Transverse colon (tissue), 4 donors: Measurements from ENCODE around the gene MTURN. TPM values are rescaled to one million over a fixed set of nuclear protein-coding genes. Genes with fewer than 3 reads are reported as not detected.

Experiments used
- DNase-seq: peaks from one replicate; pipeline ENCODE4 v3.0.0-alpha.2; 2019
- H3K27ac ChIP-seq, 4 donors: fragments of 200-600 bp; sonication (generic); 2 replicates each; pipeline ENCODE4 v1.5.1; 2016 to 2018; ENCODE audit warnings: inconsistent platforms in 4 of 4
- H3K27me3 ChIP-seq: fragments of 200-600 bp; sonication (generic); 2 replicates; pipeline ENCODE4 v1.5.1; 2017; ENCODE audit warnings: inconsistent platforms
- H3K36me3 ChIP-seq, 4 donors: fragments of 200-600 bp; sonication (generic); 2 replicates each; pipeline ENCODE4 v1.5.1; 2017 to 2019; ENCODE audit warnings: inconsistent platforms in 4 of 4
- H3K4me1 ChIP-seq, 4 donors: fragments of 200-600 bp; sonication (generic); 2 replicates each; pipeline ENCODE4 v1.5.1; 2017 to 2020; ENCODE audit warnings: inconsistent platforms in 4 of 4
- H3K4me3 ChIP-seq, 4 donors: fragments of 200-600 bp; sonication (generic); 1 replicate in 1 of 4; 2 replicates in 3 of 4; pipeline versions ENCODE4 v1.5.1 to v1.6.1; 2017 to 2019; ENCODE audit warnings: inconsistent platforms in 4 of 4
- H3K9me3 ChIP-seq, 2 donors: fragments of 200-600 bp; sonication (generic); 2 replicates each; pipeline ENCODE4 v1.5.1; 2017 to 2019; ENCODE audit warnings: inconsistent platforms in 2 of 2
- CTCF ChIP-seq, 5 experiments: fragments of 200-600 bp in 3 of 5; fragments of 450-650 bp in 2 of 5; sonication (generic) in 3 of 5; IDR thresholded peaks; 1 replicate in 2 of 5; 2 replicates in 3 of 5; pipeline ENCODE4 v1.5.1; 2016 to 2017; ENCODE audit warnings: antibody characterized with exemption in 5 of 5, inconsistent platforms in 3 of 5, mild to moderate bottlenecking in 2 of 5, moderate library complexity in 1 of 5
- EP300 ChIP-seq: sonication (generic); formaldehyde crosslinking; IDR thresholded peaks from one replicate; pipeline ENCODE4 v1.6.1; 2017; ENCODE audit warnings: antibody characterized with exemption, low read depth
- POLR2A ChIP-seq: fragments of 450-650 bp; IDR thresholded peaks from one replicate; pipeline ENCODE4 v1.6.1; 2016; ENCODE audit warnings: antibody characterized with exemption, mild to moderate bottlenecking, moderate library complexity
- POLR2AphosphoS5 ChIP-seq, 3 donors: sonication (generic); formaldehyde crosslinking; IDR thresholded peaks; one replicate each; pipeline ENCODE4 v1.6.1; 2016; ENCODE audit warnings: antibody characterized with exemption in 3 of 3
- WGBS, 2 donors: methylation state at CpG; one replicate each; pipeline ENCODE4 v1.1.5; 2018; ENCODE audit warnings: low coverage in 1 of 2; 5-methylcytosine and 5-hydroxymethylcytosine counted together
- in situ Hi-C, 4 donors: fragments of 200-750 bp; cut with MboI; loops; one replicate each; pipeline versions ENCODE4 v1.15.0 to v1.15.1; 2017; ENCODE audit warnings: low sequenced_read_pairs in 3 of 4, low pct_ligation_motif_present in 1 of 4, low pct_unique_long_range_greater_than_20kb in 1 of 4
- intact Hi-C: fragments of 100-400 bp; cut with DNase I; formaldehyde crosslinking; loops from one replicate; pipeline ENCODE4 v1.15.1; 2023; ENCODE audit warnings: low total_unique reads
- total RNA-seq, 4 donors: library from RNA; depleted of rRNA; stranded (reverse); fragments of >200 nt; gene quantifications; one replicate each; pipeline ENCODE4 v1.1.0, GENCODE V29; 2016

The MTURN gene
- total RNA-seq, 4 donors from 2014 or later: 7.9 to 28.3 (median 15.0) TPM

GRCh38 chr7:30119890-30120577, 14.8 kb upstream of the MTURN start:
- in situ Hi-C loops: no loop called here

GRCh38 chr7:30133736-30134610, 813 bp upstream of the MTURN start:
- in situ Hi-C loops (no loop called here), intact Hi-C loops (no loop called here)
- Histone ChIP-seq H3K27me3 (no peaks in the 10 kb centered on the region), H3K4me1 (peaks cover 4 to 17% (median 8%) of the 10 kb centered on the region in 4 donors), H3K27ac (peak overlapping the region; percentile 92 to 95 (median 93)), H3K9me3 (no peaks in the 10 kb centered on the region), H3K4me3 (peak overlapping the region; percentile 40 to 98 (median 77)), H3K36me3 (no peaks in the 10 kb centered on the region)
- WGBS, 2 donors: 35 to 46% methylated on average over 8 to 13 of the region's 13 CpGs
- no peak for DNase-seq
- TF ChIP-seq POLR2A: no peak
- no peak for TF ChIP-seq EP300
- peak in 1 of 5 experiments; percentile 9 for TF ChIP-seq CTCF (IDR thresholded peaks at IDR 0.05)
- TF ChIP-seq POLR2AphosphoS5 (IDR thresholded peaks at IDR 0.05): no peak

More at GRCh38 chr7:30119890-30120577, 14.8 kb upstream of the MTURN start:
- no peaks in the 10 kb centered on the region for H3K9me3 ChIP-seq
- no peak overlapping the region for H3K27ac ChIP-seq
- 76 to 88% methylated on average over 4 of the region's 4 CpGs for WGBS, 2 donors
- no peaks in the 10 kb centered on the region for H3K27me3 ChIP-seq
- H3K36me3 ChIP-seq: no peaks in the 10 kb centered on the region
- no peak for TF ChIP-seq EP300
- TF ChIP-seq POLR2AphosphoS5 (IDR thresholded peaks at IDR 0.05): no peak
- TF ChIP-seq CTCF (IDR thresholded peaks at IDR 0.05): no peak
- no peak for TF ChIP-seq POLR2A
- no peak overlapping the region for H3K4me3 ChIP-seq
- intact Hi-C loops: no loop called here
- H3K4me1 ChIP-seq: no peaks in the 10 kb centered on the region
- no peak for DNase-seq

GRCh38 chr7:30135301-30136116, 723 bp downstream of the MTURN start:
- TF ChIP-seq EP300 (no peak), POLR2AphosphoS5 (IDR thresholded peaks at IDR 0.05) (peak in 1 of 3 donors; percentile 11)
- intact Hi-C loops: no loop called here
- Histone ChIP-seq H3K4me1 (peaks cover 4 to 17% (median 8%) of the 10 kb centered on the region in 4 donors), H3K9me3 (no peaks in the 10 kb centered on the region), H3K27ac (peak overlapping the region; percentile 92 to 95 (median 93)), H3K36me3 (no peaks in the 10 kb centered on the region), H3K4me3 (peak overlapping the region; percentile 61 to 98 (median 77)), H3K27me3 (no peaks in the 10 kb centered on the region)
- in situ Hi-C loops: no loop called here
- WGBS, 2 donors: 0% methylated on average over 47 of the region's 93 CpGs; no CpG with 5 or more reads in 1 of the 2 donors
- peak; percentile 63 for DNase-seq

- DNase-seq: no peak
- H3K4me3 ChIP-seq: peak overlapping the region; percentile 61 to 98 (median 77)
- H3K4me1 ChIP-seq: peaks cover 4 to 17% (median 8%) of the 10 kb centered on the region in 4 donors
- 25% methylated on average over 36 of the region's 36 CpGs; no CpG with 5 or more reads in 1 of the 2 donors for WGBS, 2 donors
- H3K27ac ChIP-seq: peak overlapping the region; percentile 92 to 95 (median 93)
- H3K9me3 ChIP-seq: no peaks in the 10 kb centered on the region
- no peaks in the 10 kb centered on the region for H3K27me3 ChIP-seq
- no peak for TF ChIP-seq CTCF (IDR thresholded peaks at IDR 0.05)
- TF ChIP-seq EP300: no peak
- no peak for TF ChIP-seq POLR2AphosphoS5 (IDR thresholded peaks at IDR 0.05)
- TF ChIP-seq POLR2A: no peak
- H3K36me3 ChIP-seq: no peaks in the 10 kb centered on the region
- intact Hi-C loops (no loop called here), in situ Hi-C loops (no loop called here)
Observed at GRCh38 chr7:30136117-30136731, 1.4 kb downstream of the MTURN start.
